Body of pancreas (tissue), 4 donors: ENCODE measurements around the gene FILIP1L. TPM values are rescaled to one million over a fixed set of nuclear protein-coding genes. Genes with fewer than 3 reads are reported as not detected.

Experiments
- ATAC-seq: fragments of 150-250 bp; one replicate; pipeline ENCODE4 v1.9.1; 2016
- DNase-seq, 4 donors: peaks; one replicate each; pipeline ENCODE4 v3.0.0-alpha.2; 2019
- H3K27ac ChIP-seq, 4 donors: fragments of 200-600 bp; sonication (generic); 1 replicate in 3 of 4; 2 replicates in 1 of 4; pipeline versions ENCODE4 v1.5.1 to v1.6.1; 2016 to 2019; ENCODE audit warnings: mild to moderate bottlenecking in 1 of 4, mixed read lengths in 1 of 4, moderate library complexity in 1 of 4
- H3K27me3 ChIP-seq, 2 donors: fragments of 200-600 bp; sonication (generic); one replicate each; pipeline ENCODE4 v1.6.0; 2016; ENCODE audit warnings: mild to moderate bottlenecking in 1 of 2
- H3K36me3 ChIP-seq, 2 donors: fragments of 200-600 bp; sonication (generic); replicated peaks in 1 of 2; 2 replicates each; pipeline ENCODE4 v1.5.1; 2016; ENCODE audit warnings: low read depth in 2 of 2; ENCODE audit not compliant: insufficient read depth in 1 of 2
- H3K4me1 ChIP-seq: fragments of 200-600 bp; sonication (generic); one replicate; pipeline ENCODE4 v1.6.0; 2016
- H3K4me3 ChIP-seq, 2 donors: fragments of 200-600 bp; sonication (generic); 1 replicate in 1 of 2; 2 replicates in 1 of 2; pipeline ENCODE4 v1.5.1; 2016 to 2019
- H3K9me3 ChIP-seq, 3 donors: fragments of 200-600 bp; sonication (generic); 1 replicate in 2 of 3; 2 replicates in 1 of 3; pipeline ENCODE4 v1.5.1; 2016
- POLR2A ChIP-seq, 3 donors: fragments of 450-650 bp; IDR thresholded peaks; one replicate each; pipeline ENCODE4 v1.6.1; 2016; ENCODE audit warnings: antibody characterized with exemption in 3 of 3, mild to moderate bottlenecking in 2 of 3
- WGBS, 2 donors: methylation state at CpG; one replicate each; pipeline ENCODE4 v1.1.5; 2017; 5-methylcytosine and 5-hydroxymethylcytosine counted together
- intact Hi-C: fragments of 100-400 bp; cut with DNase I; formaldehyde crosslinking; loops from one replicate; pipeline ENCODE4 v1.15.1; 2023
- total RNA-seq, 2 donors: library from RNA; depleted of rRNA; stranded (reverse); fragments of >200 nt; gene quantifications; one replicate each; pipeline ENCODE4 v1.1.0, GENCODE V29; 2016
- TF ChIP-seq, protein P1 (sequence below), 7 experiments: fragments of 450-650 bp in 4 of 7; fragments of 200-600 bp in 3 of 7; sonication (generic) in 3 of 7; IDR thresholded peaks; one replicate each; pipeline ENCODE4 v1.5.1; 2016 to 2019; ENCODE audit warnings: antibody characterized with exemption in 7 of 7

The FILIP1L gene
- total RNA-seq, 2 donors from 2014 or later: 27.8 to 47.8 TPM

DNA sequence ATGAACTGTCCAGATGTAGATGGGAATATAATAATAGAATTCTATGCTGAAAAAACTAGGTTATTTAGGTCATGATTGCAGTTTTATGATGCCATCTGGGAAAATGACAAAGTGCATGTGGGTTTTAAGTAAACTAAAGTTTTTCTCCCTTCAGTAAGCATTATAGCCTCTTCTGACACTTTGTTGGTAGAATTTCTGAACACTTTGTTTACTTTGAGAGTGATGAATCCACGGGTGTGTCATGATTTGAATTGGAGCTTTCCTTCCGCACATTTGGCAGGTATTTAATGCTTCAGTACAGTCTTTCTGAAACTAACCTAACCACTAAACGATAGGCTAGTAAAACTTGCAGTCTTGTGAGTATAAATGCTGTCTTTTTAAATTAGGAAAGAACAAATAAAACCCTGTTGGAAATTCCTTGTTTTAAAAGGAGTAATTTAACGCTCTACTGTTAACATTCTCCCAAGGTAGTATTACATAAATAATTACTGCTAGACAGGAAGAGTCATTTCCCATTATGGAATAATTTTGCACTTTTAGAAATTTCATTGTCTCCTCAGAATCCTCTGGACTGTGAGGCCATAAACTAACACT, 7.0 kb downstream of the FILIP1L start:
- 55 to 67% methylated on average over 4 of the region's 4 CpGs for WGBS, 2 donors
- Histone ChIP-seq H3K4me3 (no peak overlapping the region), H3K27ac (no peak overlapping the region), H3K27me3 (no peaks in the 10 kb centered on the region), H3K4me1 (peaks cover 37% of the 10 kb centered on the region), H3K9me3 (no peaks in the 10 kb centered on the region), H3K36me3 (no peaks in the 10 kb centered on the region)
- ATAC-seq: no peak
- TF ChIP-seq POLR2A (IDR thresholded peaks at IDR 0.05): no peak
- TF ChIP-seq, protein P1, sequence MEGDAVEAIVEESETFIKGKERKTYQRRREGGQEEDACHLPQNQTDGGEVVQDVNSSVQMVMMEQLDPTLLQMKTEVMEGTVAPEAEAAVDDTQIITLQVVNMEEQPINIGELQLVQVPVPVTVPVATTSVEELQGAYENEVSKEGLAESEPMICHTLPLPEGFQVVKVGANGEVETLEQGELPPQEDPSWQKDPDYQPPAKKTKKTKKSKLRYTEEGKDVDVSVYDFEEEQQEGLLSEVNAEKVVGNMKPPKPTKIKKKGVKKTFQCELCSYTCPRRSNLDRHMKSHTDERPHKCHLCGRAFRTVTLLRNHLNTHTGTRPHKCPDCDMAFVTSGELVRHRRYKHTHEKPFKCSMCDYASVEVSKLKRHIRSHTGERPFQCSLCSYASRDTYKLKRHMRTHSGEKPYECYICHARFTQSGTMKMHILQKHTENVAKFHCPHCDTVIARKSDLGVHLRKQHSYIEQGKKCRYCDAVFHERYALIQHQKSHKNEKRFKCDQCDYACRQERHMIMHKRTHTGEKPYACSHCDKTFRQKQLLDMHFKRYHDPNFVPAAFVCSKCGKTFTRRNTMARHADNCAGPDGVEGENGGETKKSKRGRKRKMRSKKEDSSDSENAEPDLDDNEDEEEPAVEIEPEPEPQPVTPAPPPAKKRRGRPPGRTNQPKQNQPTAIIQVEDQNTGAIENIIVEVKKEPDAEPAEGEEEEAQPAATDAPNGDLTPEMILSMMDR (IDR thresholded peaks at IDR 0.05): no peak
- intact Hi-C loops: no loop called here
- DNase-seq: no peak

GRCh38 chr3:100106531-100107141, 7.7 kb downstream of the FILIP1L start:
- H3K27ac ChIP-seq: no peak overlapping the region
- H3K9me3 ChIP-seq: no peaks in the 10 kb centered on the region
- H3K4me3 ChIP-seq: no peak overlapping the region

DNA sequence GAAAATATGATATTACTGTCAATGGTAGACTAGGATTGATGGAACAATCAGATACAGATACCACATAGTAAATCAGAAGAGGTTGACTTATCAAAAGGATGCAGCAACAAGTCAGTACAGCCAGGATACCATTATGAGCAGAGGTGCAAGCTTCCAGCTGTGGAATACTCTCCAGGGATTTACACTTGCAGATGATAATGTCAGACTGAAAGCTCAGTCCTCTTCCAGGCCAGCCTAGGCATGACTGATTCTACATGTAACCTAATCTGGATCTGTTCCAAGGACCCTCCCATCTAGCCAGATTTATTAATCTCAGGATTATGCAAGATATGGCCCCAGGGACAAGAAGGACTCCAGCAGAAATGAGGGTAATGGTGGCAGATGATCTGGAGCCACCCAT, 8.2 kb downstream of the FILIP1L start:
- TF ChIP-seq POLR2A (IDR thresholded peaks at IDR 0.05): no peak
- TF ChIP-seq, protein P1 (IDR thresholded peaks at IDR 0.05): no peak

More at GRCh38 chr3:100106531-100107141, 7.7 kb downstream of the FILIP1L start:
- intact Hi-C loops: no loop called here
- Histone ChIP-seq H3K27me3 (no peaks in the 10 kb centered on the region), H3K4me1 (peaks cover 37% of the 10 kb centered on the region), H3K36me3 (no peaks in the 10 kb centered on the region)
- DNase-seq (no peak), ATAC-seq (no peak)
- no peak for TF ChIP-seq POLR2A (IDR thresholded peaks at IDR 0.05)
- TF ChIP-seq, protein P1 (IDR thresholded peaks at IDR 0.05): no peak

DNA sequence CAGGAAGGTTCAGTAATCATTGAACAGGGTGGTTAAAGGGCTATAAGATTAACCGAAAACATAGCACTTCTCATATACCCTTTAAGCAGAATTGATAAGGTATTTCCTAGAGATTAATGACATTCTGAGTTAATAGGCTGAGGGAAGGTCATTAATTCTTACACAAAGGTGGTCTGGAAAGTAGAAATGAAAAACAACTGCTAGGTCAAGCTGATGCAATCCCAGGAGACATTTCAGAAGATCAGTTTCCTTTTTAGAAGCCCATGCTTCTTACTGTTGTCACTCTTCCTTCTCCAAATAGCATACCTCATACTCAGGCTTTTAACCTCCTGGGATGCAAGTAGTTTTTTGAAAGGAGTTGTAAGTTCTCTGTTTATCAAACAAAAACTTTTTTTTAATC, 8.8 kb downstream of the FILIP1L start:
- ATAC-seq (no peak), DNase-seq (no peak)
- H3K36me3 ChIP-seq: no peaks in the 10 kb centered on the region
- no peaks in the 10 kb centered on the region for H3K27me3 ChIP-seq
- H3K4me1 ChIP-seq: peaks cover 37% of the 10 kb centered on the region
- TF ChIP-seq, protein P1 (IDR thresholded peaks at IDR 0.05): no peak
- TF ChIP-seq POLR2A (IDR thresholded peaks at IDR 0.05): no peak
- intact Hi-C loops: no loop called here
- H3K27ac ChIP-seq: no peak overlapping the region
- 74 to 76% methylated on average over 1 of the region's 1 CpG for WGBS, 2 donors
- H3K4me3 ChIP-seq: no peak overlapping the region
- no peaks in the 10 kb centered on the region for H3K9me3 ChIP-seq

More for the DNA sequence above, 8.2 kb downstream of the FILIP1L start:
- H3K4me1 ChIP-seq: peaks cover 37% of the 10 kb centered on the region
- no peaks in the 10 kb centered on the region for H3K36me3 ChIP-seq
- H3K27ac ChIP-seq: no peak overlapping the region
- DNase-seq: no peak
- no peaks in the 10 kb centered on the region for H3K9me3 ChIP-seq
- H3K4me3 ChIP-seq: no peak overlapping the region
- H3K27me3 ChIP-seq: no peaks in the 10 kb centered on the region
- intact Hi-C loops: no loop called here
- no peak for ATAC-seq
